ENCODE results near the gene CHAT. TPM values are rescaled to one million over a fixed set of nuclear protein-coding genes. Genes with fewer than 3 reads are reported as not detected.

Gene CHAT
- total and polyA plus RNA-seq, 12 donors, result not detected

DNA sequence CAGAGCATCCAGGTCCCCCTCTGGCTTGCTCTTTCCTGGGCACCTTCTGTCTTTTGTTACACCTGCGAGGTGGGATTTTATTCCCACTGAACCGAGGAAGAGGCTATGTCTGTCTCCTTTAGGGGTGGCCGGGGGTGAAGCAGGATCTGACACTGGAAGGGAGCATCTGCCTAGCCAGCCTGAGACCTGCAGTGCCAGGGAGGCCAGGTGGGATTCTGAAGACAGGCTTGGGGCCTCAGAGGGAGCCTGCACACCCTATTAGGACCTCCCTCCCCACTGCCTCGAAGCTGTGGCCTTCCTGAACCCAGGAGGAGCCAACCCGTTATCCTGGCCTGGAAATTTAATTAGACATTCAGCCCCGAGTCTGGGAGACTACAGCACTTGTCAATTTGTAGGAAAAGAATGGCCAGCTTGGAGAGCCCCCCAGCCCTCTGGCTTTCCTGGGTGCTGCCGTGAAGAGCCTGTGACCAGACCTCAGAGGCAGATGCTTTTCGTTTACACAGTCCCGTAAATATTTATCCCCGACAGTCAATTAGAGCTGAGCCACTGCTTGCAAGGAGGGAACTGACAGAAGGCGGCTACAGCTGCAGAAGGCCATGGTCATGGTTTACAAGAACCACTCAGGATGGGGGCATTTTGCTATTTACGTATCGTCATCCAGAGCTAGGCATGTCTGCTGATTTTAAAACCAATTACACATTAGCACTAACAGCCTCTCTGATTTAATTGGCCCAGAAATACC lies 19.7 kb downstream of the CHAT start:
- intact Hi-C loops (cut with DNase I), result no loop called here
- Histone ChIP-seq H3K27me3 (peaks cover 0 to 23% (median 3%) of the 10 kb centered on the region in 7 donors), H3K4me1 (no peaks in the 10 kb centered on the region), H3K36me3 (no peaks in the 10 kb centered on the region), H3K9me3 (no peaks in the 10 kb centered on the region), H3K27ac (no peak overlapping the region), H3K4me3 (no peak overlapping the region)
- ATAC-seq (no peak), DNase-seq (no peak)
- WGBS, 2 donors, result 48 to 53% methylated on average over 13 of the region's 13 CpGs
- TF ChIP-seq CTCF (IDR thresholded peaks at IDR 0.05), result no peak

- Histone ChIP-seq H3K4me3 (no peak overlapping the region), H3K27ac (no peak overlapping the region), H3K4me1 (no peaks in the 10 kb centered on the region), H3K9me3 (no peaks in the 10 kb centered on the region), H3K27me3 (peaks cover 0 to 24% (median 5%) of the 10 kb centered on the region in 7 donors), H3K36me3 (no peaks in the 10 kb centered on the region)
- ATAC-seq (no peak), DNase-seq (no peak)
- TF ChIP-seq CTCF (IDR thresholded peaks at IDR 0.05), result no peak
- intact Hi-C loops (cut with DNase I), result no loop called here
- WGBS, 2 donors, result 69 to 77% methylated on average over 8 of the region's 8 CpGs
These were observed 20.3 kb downstream of the CHAT start for GRCh38 chr10:49634069-49634660.

DNA sequence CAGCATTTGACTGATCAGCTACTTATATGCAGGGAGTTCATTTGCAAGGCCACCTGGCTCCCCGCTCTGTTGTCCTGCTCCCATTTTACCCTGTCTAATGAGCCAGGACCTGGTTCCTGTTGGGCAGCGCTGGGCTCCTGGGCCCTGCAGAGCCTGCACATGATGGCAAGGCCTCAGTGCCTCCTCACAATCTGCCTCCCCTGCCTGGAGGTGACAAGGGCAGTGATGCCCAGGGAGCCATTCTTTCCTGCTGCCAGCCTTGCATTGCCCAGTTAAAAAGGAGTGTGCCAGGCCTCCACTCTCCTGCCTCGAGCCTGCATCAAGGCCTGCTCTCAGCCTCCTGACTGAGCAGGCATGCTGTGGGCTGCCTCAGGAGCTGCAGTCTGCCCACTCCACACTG lies 28.5 kb downstream of the CHAT start:
- H3K27me3 ChIP-seq, result peaks cover 0 to 77% (median 48%) of the 10 kb centered on the region in 7 donors
- 82 to 85% methylated on average over 3 of the region's 3 CpGs for WGBS, 2 donors
- no peak for DNase-seq
- H3K4me3 ChIP-seq, result no peak overlapping the region
- ATAC-seq, result no peak
- no peak overlapping the region for H3K27ac ChIP-seq
- no peaks in the 10 kb centered on the region for H3K4me1 ChIP-seq
- H3K9me3 ChIP-seq, result no peaks in the 10 kb centered on the region
- intact Hi-C loops (cut with DNase I), result no loop called here
- TF ChIP-seq CTCF (IDR thresholded peaks at IDR 0.05), result no peak
- no peaks in the 10 kb centered on the region for H3K36me3 ChIP-seq

- intact Hi-C loops (cut with DNase I), result no loop called here
- TF ChIP-seq CTCF (IDR thresholded peaks at IDR 0.05), result no peak
- H3K4me1 ChIP-seq, result no peaks in the 10 kb centered on the region
- 83 to 89% methylated on average over 5 of the region's 5 CpGs for WGBS, 2 donors
- no peak overlapping the region for H3K27ac ChIP-seq
- DNase-seq (no peak), ATAC-seq (no peak)
- H3K27me3 ChIP-seq, result peaks cover 0 to 83% (median 48%) of the 10 kb centered on the region in 7 donors
- H3K4me3 ChIP-seq, result no peak overlapping the region
- H3K36me3 ChIP-seq, result no peaks in the 10 kb centered on the region
- no peaks in the 10 kb centered on the region for H3K9me3 ChIP-seq
These were observed 29.6 kb downstream of the CHAT start for GRCh38 chr10:49643241-49644034.
